Activated T-cell treated with anti-CD3 and anti-CD28 coated beads for 48 hours (primary cell): ENCODE results near the gene CCND1.
"Not testable (repeated sequence)": the region's sequence is repeated elsewhere in the genome, so short reads cannot be mapped to it uniquely, and the experiment has no call there.

Experiments
- DNase-seq: peaks from one replicate; pipeline ENCODE4 v3.0.0-alpha.2; 2020; ENCODE audit warnings: low read depth

The CCND1 gene

GRCh38 chr11:69618237-69618636 lies 22.7 kb upstream of the CCND1 start:
- DNase-seq = no peak

GRCh38 chr11:69620683-69621290 lies 20.2 kb upstream of the CCND1 start:
- DNase-seq = no peak

GRCh38 chr11:69622097-69622681 lies 18.8 kb upstream of the CCND1 start:
- DNase-seq = not testable (repeated sequence)

GRCh38 chr11:69624293-69624692 lies 16.7 kb upstream of the CCND1 start:
- DNase-seq = no peak

- DNase-seq = no peak
These were observed 15.5 kb upstream of the CCND1 start for GRCh38 chr11:69625476-69625875.

- DNase-seq = no peak
These were observed 13.4 kb upstream of the CCND1 start for GRCh38 chr11:69627551-69627950.

GRCh38 chr11:69630017-69630416 lies 10.9 kb upstream of the CCND1 start:
- DNase-seq = no peak

- no peak for DNase-seq
These were observed 10.5 kb upstream of the CCND1 start for GRCh38 chr11:69630424-69630823.

GRCh38 chr11:69632900-69633299 lies 8.1 kb upstream of the CCND1 start:
- DNase-seq = no peak

- DNase-seq = no peak
These were observed 6.9 kb upstream of the CCND1 start for GRCh38 chr11:69634069-69634468.

GRCh38 chr11:69634590-69634989 lies 6.4 kb upstream of the CCND1 start:
- DNase-seq = no peak

- no peak for DNase-seq
These were observed 5.8 kb upstream of the CCND1 start for GRCh38 chr11:69635195-69635594.

- DNase-seq = no peak
These were observed 5.0 kb upstream of the CCND1 start for GRCh38 chr11:69635804-69636511.

- no peak for DNase-seq
These were observed 4.3 kb upstream of the CCND1 start for GRCh38 chr11:69636512-69637197.

- DNase-seq = no peak
These were observed 3.6 kb upstream of the CCND1 start for GRCh38 chr11:69637198-69637940.

- no peak for DNase-seq
These were observed 2.8 kb upstream of the CCND1 start for GRCh38 chr11:69637941-69638871.

GRCh38 chr11:69638941-69639681 lies 1.8 kb upstream of the CCND1 start:
- DNase-seq = no peak

GRCh38 chr11:69639831-69640230 lies 1.1 kb upstream of the CCND1 start:
- no peak for DNase-seq

GRCh38 chr11:69640260-69640994 lies 529 bp upstream of the CCND1 start:
- no peak for DNase-seq
